Upper lobe of right lung (tissue), 1 donor: Measurements from ENCODE around the gene SCEL. TPM values are rescaled to one million over a fixed set of nuclear protein-coding genes. Genes with fewer than 3 reads are reported as not detected.

Experiments
- ATAC-seq: fragments of 200-7000 bp; cut with Tn5 transposase; one replicate; pipeline ENCODE4 v1.9.1; 2020; ENCODE audit warnings: mild to moderate bottlenecking, moderate library complexity
- DNase-seq: peaks from one replicate; pipeline ENCODE4 v3.0.0-alpha.2; 2020
- H3K27ac ChIP-seq: fragments of 200-600 bp; one replicate; pipeline ENCODE4 v1.8.0; 2022
- H3K27me3 ChIP-seq: fragments of 200-600 bp; one replicate; pipeline ENCODE4 v1.8.0; 2022; ENCODE audit warnings: mild to moderate bottlenecking
- H3K36me3 ChIP-seq: fragments of 200-600 bp; one replicate; pipeline ENCODE4 v1.8.0; 2022
- H3K4me1 ChIP-seq: fragments of 200-600 bp; one replicate; pipeline ENCODE4 v1.8.0; 2022
- H3K4me3 ChIP-seq: fragments of 200-600 bp; one replicate; pipeline ENCODE4 v1.8.0; 2022; ENCODE audit warnings: mild to moderate bottlenecking
- H3K9me3 ChIP-seq: fragments of 200-600 bp; one replicate; pipeline ENCODE4 v1.8.0; 2022
- CTCF ChIP-seq: fragments of 200-600 bp; IDR thresholded peaks from one replicate; pipeline ENCODE4 v1.8.0; 2022; ENCODE audit warnings: antibody characterized with exemption
- intact Hi-C: fragments of 100-400 bp; cut with DNase I; formaldehyde crosslinking; loops from one replicate; pipeline ENCODE4 v1.11.0; 2022
- total RNA-seq: library from RNA; stranded (reverse); fragmentation: NEBNext Ultra II Directional; extraction: Animal tissue kit (Norgen Biotek cat#: 25700); gene quantifications from one replicate; pipeline ENCODE4 v1.2.1, GENCODE V29; 2021
- donor health status: DM: no; HTN: yes; CAD: no; lungs with severe emphysema.

SCEL gene
- total RNA-seq, 1 donor from 2014 or later, result 109 TPM

GRCh38 chr13:77508959-77509620 is 26.4 kb upstream of the SCEL start:
- intact Hi-C loops, result no loop called here
- peaks cover 10% of the 10 kb centered on the region for H3K4me1 ChIP-seq
- H3K4me3 ChIP-seq, result no peak overlapping the region
- H3K36me3 ChIP-seq, result no peaks in the 10 kb centered on the region
- no peaks in the 10 kb centered on the region for H3K9me3 ChIP-seq
- no peak for TF ChIP-seq CTCF
- H3K27me3 ChIP-seq, result no peaks in the 10 kb centered on the region
- no peak for DNase-seq
- H3K27ac ChIP-seq, result no peak overlapping the region
- ATAC-seq, result no peak

GRCh38 chr13:77510156-77510555 is 25.4 kb upstream of the SCEL start:
- peaks cover 10% of the 10 kb centered on the region for H3K4me1 ChIP-seq

DNA sequence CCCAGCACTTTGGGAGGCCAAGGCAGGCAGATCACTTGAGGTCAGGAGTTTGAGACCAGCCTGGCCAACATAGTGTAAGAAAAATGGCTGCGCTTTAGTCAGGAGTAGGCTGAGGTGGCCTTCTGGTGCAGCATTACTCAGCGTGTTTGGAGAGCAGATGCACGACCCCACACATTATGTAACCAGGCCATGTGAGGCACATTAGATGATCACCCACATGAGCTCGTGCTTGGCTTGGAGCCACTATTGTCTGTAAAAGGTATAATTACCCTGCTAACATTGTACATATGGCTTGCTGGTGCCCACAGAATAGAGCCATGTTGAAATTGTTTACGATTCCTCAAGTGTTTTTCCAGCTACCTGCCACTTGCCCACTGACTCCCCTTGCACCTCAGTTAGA is 24.0 kb upstream of the SCEL start:
- Histone ChIP-seq H3K27me3 (no peaks in the 10 kb centered on the region), H3K9me3 (no peaks in the 10 kb centered on the region), H3K4me3 (no peak overlapping the region), H3K4me1 (peaks cover 10% of the 10 kb centered on the region), H3K27ac (no peak overlapping the region), H3K36me3 (no peaks in the 10 kb centered on the region)
- intact Hi-C loops, result no loop called here
- TF ChIP-seq CTCF, result no peak
- no peak for DNase-seq
- ATAC-seq, result no peak

More at GRCh38 chr13:77510156-77510555, 25.4 kb upstream of the SCEL start:
- DNase-seq (no peak), ATAC-seq (no peak)
- intact Hi-C loops, result no loop called here
- no peak for TF ChIP-seq CTCF
- Histone ChIP-seq H3K9me3 (no peaks in the 10 kb centered on the region), H3K27me3 (no peaks in the 10 kb centered on the region), H3K27ac (no peak overlapping the region), H3K4me3 (no peak overlapping the region), H3K36me3 (no peaks in the 10 kb centered on the region)

GRCh38 chr13:77513719-77514335 is 21.7 kb upstream of the SCEL start:
- TF ChIP-seq CTCF, result no peak
- Histone ChIP-seq H3K36me3 (no peaks in the 10 kb centered on the region), H3K9me3 (no peaks in the 10 kb centered on the region), H3K27me3 (no peaks in the 10 kb centered on the region), H3K4me1 (peaks cover 5% of the 10 kb centered on the region), H3K27ac (no peak overlapping the region), H3K4me3 (no peak overlapping the region)
- intact Hi-C loops, result no loop called here
- ATAC-seq (no peak), DNase-seq (no peak)

DNA sequence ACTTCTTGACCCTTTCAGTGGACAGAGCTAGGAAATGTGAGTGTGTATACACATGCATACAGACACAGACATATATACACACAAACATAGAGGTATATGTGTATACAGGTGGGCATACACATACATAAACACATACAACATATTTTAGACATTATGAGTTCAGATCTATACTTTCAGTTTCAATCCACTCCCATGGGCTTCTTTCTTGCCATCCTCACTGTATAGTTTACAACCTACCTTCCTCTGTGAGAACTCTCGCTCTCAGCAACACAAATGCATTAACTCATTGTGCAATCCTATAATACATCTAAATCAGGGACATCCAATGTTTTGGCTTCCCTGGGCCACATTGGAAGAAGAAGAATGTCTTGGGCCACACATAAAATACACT is 21.2 kb upstream of the SCEL start:
- no peak for ATAC-seq
- H3K4me1 ChIP-seq, result no peaks in the 10 kb centered on the region
- H3K27me3 ChIP-seq, result no peaks in the 10 kb centered on the region

More for the DNA sequence above, 21.2 kb upstream of the SCEL start:
- DNase-seq, result no peak
- no peak overlapping the region for H3K4me3 ChIP-seq
- intact Hi-C loops, result no loop called here
- H3K9me3 ChIP-seq, result no peaks in the 10 kb centered on the region
- H3K36me3 ChIP-seq, result no peaks in the 10 kb centered on the region
- no peak overlapping the region for H3K27ac ChIP-seq
- no peak for TF ChIP-seq CTCF
